Central memory CD4-positive, alpha-beta T cell (primary cell): ENCODE results near the gene EPHB2.
"Not testable (repeated sequence)": the region's sequence is repeated elsewhere in the genome, so short reads cannot be mapped to it uniquely, and the experiment has no call there.

Experiments
- DNase-seq: peaks from one replicate; pipeline ENCODE4 v3.0.0; 2022

The EPHB2 gene

GRCh38 chr1:22843441-22844183, 133.0 kb downstream of the EPHB2 start:
- DNase-seq, result not testable (repeated sequence)

GRCh38 chr1:22844621-22845020, 134.0 kb downstream of the EPHB2 start:
- DNase-seq, result no peak

- no peak for DNase-seq
Measured at GRCh38 chr1:22845398-22845935, 134.8 kb downstream of the EPHB2 start.

- DNase-seq, result no peak
Measured at GRCh38 chr1:22846458-22846857, 135.8 kb downstream of the EPHB2 start.

- no peak for DNase-seq
Measured at GRCh38 chr1:22847249-22847648, 136.6 kb downstream of the EPHB2 start.

GRCh38 chr1:22847709-22848108, 137.1 kb downstream of the EPHB2 start:
- no peak for DNase-seq

GRCh38 chr1:22848405-22848804, 137.8 kb downstream of the EPHB2 start:
- no peak for DNase-seq

GRCh38 chr1:22849770-22850169, 139.1 kb downstream of the EPHB2 start:
- no peak for DNase-seq

GRCh38 chr1:22850281-22850680, 139.6 kb downstream of the EPHB2 start:
- DNase-seq, result no peak

GRCh38 chr1:22850681-22851080, 140.0 kb downstream of the EPHB2 start:
- DNase-seq, result no peak

- no peak for DNase-seq
Measured at GRCh38 chr1:22851517-22851916, 140.9 kb downstream of the EPHB2 start.

GRCh38 chr1:22852144-22852655, 141.6 kb downstream of the EPHB2 start:
- DNase-seq, result no peak

GRCh38 chr1:22853651-22854185, 143.1 kb downstream of the EPHB2 start:
- no peak for DNase-seq

GRCh38 chr1:22854688-22855565, 144.3 kb downstream of the EPHB2 start:
- DNase-seq, result no peak

GRCh38 chr1:22855668-22856606, 145.3 kb downstream of the EPHB2 start:
- no peak for DNase-seq

GRCh38 chr1:22857661-22858060, 147.0 kb downstream of the EPHB2 start:
- DNase-seq, result no peak

GRCh38 chr1:22860414-22860800, 149.8 kb downstream of the EPHB2 start:
- DNase-seq, result no peak

- no peak for DNase-seq
Measured at GRCh38 chr1:22860883-22861385, 150.3 kb downstream of the EPHB2 start.

GRCh38 chr1:22861764-22862440, 151.3 kb downstream of the EPHB2 start:
- no peak for DNase-seq

GRCh38 chr1:22862752-22863151, 152.1 kb downstream of the EPHB2 start:
- DNase-seq, result no peak

- no peak for DNase-seq
Measured at GRCh38 chr1:22863766-22864165, 153.1 kb downstream of the EPHB2 start.
